CD14-positive monocyte (primary cell): ENCODE data around the gene ULK2. TPM values are rescaled to one million over a fixed set of nuclear protein-coding genes. Genes with fewer than 3 reads are reported as not detected.
A peak's percentile ranks its signal among the peaks of the same experiment; 100 is the strongest.

Experiments used
- DNase-seq, 3 donors: peaks; one replicate each; pipeline ENCODE4 v3.0.0-alpha.2; 2011 to 2022
- H2AFZ ChIP-seq: 2 replicates; pipeline ENCODE4 v1.6.0; 2012; ENCODE audit warnings: mild to moderate bottlenecking, low read depth, low read length, inconsistent platforms; ENCODE audit not compliant: insufficient read depth, poor library complexity, severe bottlenecking
- H3K27ac ChIP-seq, 2 donors: 1 replicate in 1 of 2; 2 replicates in 1 of 2; pipeline ENCODE4 v1.5.1; 2012 to 2013; ENCODE audit warnings: low read length in 2 of 2, control low read depth in 1 of 2, inconsistent platforms in 1 of 2, low read depth in 1 of 2, mild to moderate bottlenecking in 1 of 2
- H3K27me3 ChIP-seq, 2 donors: one replicate each; pipeline versions ENCODE4 v1.6.0 to v1.6.1; 2011 to 2013; ENCODE audit warnings: low read length in 2 of 2; ENCODE audit not compliant: control insufficient read depth in 2 of 2, insufficient read depth in 2 of 2
- H3K36me3 ChIP-seq, 2 donors: replicated peaks in 1 of 2; 1 replicate in 1 of 2; 2 replicates in 1 of 2; pipeline versions ENCODE4 v1.5.1 to v1.6.1; 2012 to 2013; ENCODE audit warnings: low read length in 2 of 2, control low read depth in 1 of 2, inconsistent platforms in 1 of 2, mild to moderate bottlenecking in 1 of 2; ENCODE audit not compliant: insufficient read depth in 2 of 2, control insufficient read depth in 1 of 2
- H3K4me1 ChIP-seq, 2 donors: 1 replicate in 1 of 2; 2 replicates in 1 of 2; pipeline versions ENCODE4 v1.5.1 to v1.6.1; 2012 to 2013; ENCODE audit warnings: low read length in 2 of 2, control low read depth in 1 of 2, inconsistent platforms in 1 of 2, mild to moderate bottlenecking in 1 of 2, moderate library complexity in 1 of 2; ENCODE audit not compliant: insufficient read depth in 2 of 2, control insufficient read depth in 1 of 2
- H3K4me2 ChIP-seq: replicated peaks from 2 replicates; pipeline ENCODE3; 2012; ENCODE audit warnings: low read length, moderate library complexity, mild to moderate bottlenecking; ENCODE audit not compliant: poor library complexity, severe bottlenecking; ENCODE audit errors: extremely low read depth
- H3K4me3 ChIP-seq, 3 experiments: fragments of 200-600 bp in 1 of 3; sonication (generic) in 1 of 3; replicated peaks in 1 of 3; 1 replicate in 2 of 3; 2 replicates in 1 of 3; pipeline ENCODE4 v1.5.1; 2011 to 2013; ENCODE audit warnings: low read length in 3 of 3, mild to moderate bottlenecking in 3 of 3, control low read depth in 2 of 3, low read depth in 2 of 3, inconsistent platforms in 1 of 3, moderate library complexity in 1 of 3
- H3K79me2 ChIP-seq: 2 replicates; pipeline ENCODE4 v1.6.0; 2012; ENCODE audit warnings: mild to moderate bottlenecking, control low read depth, inconsistent platforms, low read length, moderate library complexity; ENCODE audit not compliant: insufficient read depth
- H3K9ac ChIP-seq: 2 replicates; pipeline ENCODE4 v1.6.0; 2017; ENCODE audit warnings: low read length, mild to moderate bottlenecking; ENCODE audit not compliant: insufficient read depth, poor library complexity, severe bottlenecking
- H3K9me3 ChIP-seq, 2 donors: replicated peaks in 1 of 2; 1 replicate in 1 of 2; 2 replicates in 1 of 2; pipeline versions ENCODE4 v1.5.1 to v1.6.1; 2012 to 2013; ENCODE audit warnings: low read length in 2 of 2, control low read depth in 1 of 2; ENCODE audit not compliant: control insufficient read depth in 1 of 2, insufficient read depth in 1 of 2
- H4K20me1 ChIP-seq: 2 replicates; pipeline ENCODE4 v1.6.0; 2012; ENCODE audit warnings: mild to moderate bottlenecking, low read length, control low read depth, moderate library complexity; ENCODE audit not compliant: insufficient read depth
- H3K27ac Mint-ChIP-seq, 7 donors: one replicate each; pipeline ENCODE4 v1.8.0; 2020; ENCODE audit warnings: mild to moderate bottlenecking in 7 of 7, mixed read lengths in 7 of 7, moderate library complexity in 6 of 7, inconsistent platforms in 2 of 7
- H3K27me3 Mint-ChIP-seq, 3 donors: one replicate each; pipeline ENCODE4 v1.8.0; 2021 to 2022; ENCODE audit warnings: low read depth in 3 of 3, mild to moderate bottlenecking in 3 of 3, mixed read lengths in 3 of 3, moderate library complexity in 3 of 3, inconsistent platforms in 1 of 3
- H3K36me3 Mint-ChIP-seq, 2 donors: one replicate each; pipeline ENCODE4 v1.8.0; 2020; ENCODE audit warnings: mixed read lengths in 2 of 2, inconsistent platforms in 1 of 2, mild to moderate bottlenecking in 1 of 2
- H3K4me1 Mint-ChIP-seq: one replicate; pipeline ENCODE4 v1.8.0; 2020; ENCODE audit warnings: mild to moderate bottlenecking, mixed read lengths
- H3K4me3 Mint-ChIP-seq, 2 donors: one replicate each; pipeline ENCODE4 v1.8.0; 2020; ENCODE audit warnings: mild to moderate bottlenecking in 2 of 2, mixed read lengths in 2 of 2, moderate library complexity in 1 of 2
- H3K9me3 Mint-ChIP-seq, 7 donors: one replicate each; pipeline ENCODE4 v1.8.0; 2020 to 2022; ENCODE audit warnings: mixed read lengths in 7 of 7, mild to moderate bottlenecking in 6 of 7, moderate library complexity in 6 of 7, inconsistent platforms in 2 of 7
- WGBS: methylation state at CpG from one replicate; pipeline ENCODE4 v1.1.5; 2013; ENCODE audit warnings: missing lambda C conversion rate; ENCODE audit not compliant: insufficient coverage; 5-methylcytosine and 5-hydroxymethylcytosine counted together
- intact Hi-C, 2 donors: fragments of 100-400 bp; cut with micrococcal nuclease; formaldehyde crosslinking; loops; one replicate each; pipeline versions ENCODE4 v1.15.0 to v1.15.1; 2023
- polyA plus RNA-seq, 3 donors: library from polyadenylated mRNA; depleted of rRNA in 1 of 3; unstranded in 2 of 3; stranded (reverse) in 1 of 3; fragments of 300-500 nt in 2 of 3; fragments of >200 nt in 1 of 3; fragmentation: Illumina TruSeq in 2 of 3; gene quantifications; 1 replicate in 2 of 3; 2 replicates in 1 of 3; pipeline ENCODE4 v1.2.3, GENCODE V29; 2012 to 2021
- TF ChIP-seq, protein P1 (sequence below): fragments of 200-600 bp; IDR thresholded peaks from one replicate; pipeline ENCODE4 v1.8.0; 2022; ENCODE audit warnings: antibody characterized with exemption, mild to moderate bottlenecking

The ULK2 gene
- polyA plus RNA-seq, 3 donors: 8.5 to 27.2 (median 12.3) TPM

DNA sequence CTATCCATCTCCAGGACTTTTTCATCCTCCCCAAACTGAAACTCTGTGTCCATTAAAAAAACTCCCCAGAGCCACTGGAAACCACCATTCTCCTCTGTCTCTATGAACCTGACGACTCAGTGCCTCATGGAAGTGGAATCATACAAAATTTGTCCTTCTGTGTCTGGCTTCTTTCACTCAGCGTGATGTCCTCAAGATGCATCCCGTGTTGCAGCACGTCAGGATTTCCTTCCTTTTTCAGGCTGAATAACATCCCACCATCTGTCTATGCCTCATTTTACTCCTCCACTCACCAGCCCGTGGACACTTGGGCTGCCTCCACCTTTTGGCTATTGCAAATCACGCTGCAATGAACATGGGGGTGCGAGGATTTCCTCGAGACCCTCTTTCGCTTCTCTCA lies 107.0 kb downstream of the ULK2 start:
- Histone ChIP-seq H3K4me2 (no peak overlapping the region), H4K20me1 (no peaks in the 10 kb centered on the region), H3K79me2 (no peaks in the 10 kb centered on the region), H3K27me3 (no peaks in the 10 kb centered on the region), H3K9ac (no peak overlapping the region), H3K9me3 (no peaks in the 10 kb centered on the region), H3K4me3 (no peak overlapping the region), H3K27ac (no peak overlapping the region), H2AFZ (no peak overlapping the region), H3K36me3 (no peaks in the 10 kb centered on the region), H3K4me1 (no peaks in the 10 kb centered on the region)
- Mint-ChIP-seq H3K27ac (peak overlapping the region in 2 of 7 donors; percentile 9 to 44), H3K4me3 (no peak overlapping the region), H3K9me3 (peaks cover 0 to 5% (median 2%) of the 10 kb centered on the region in 7 donors), H3K27me3 (peaks cover 5 to 10% (median 6%) of the 10 kb centered on the region in 3 donors), H3K36me3 (no peaks in the 10 kb centered on the region), H3K4me1 (peaks cover 26% of the 10 kb centered on the region)
- 50% methylated on average over 9 of the region's 9 CpGs for WGBS
- TF ChIP-seq, protein P1, sequence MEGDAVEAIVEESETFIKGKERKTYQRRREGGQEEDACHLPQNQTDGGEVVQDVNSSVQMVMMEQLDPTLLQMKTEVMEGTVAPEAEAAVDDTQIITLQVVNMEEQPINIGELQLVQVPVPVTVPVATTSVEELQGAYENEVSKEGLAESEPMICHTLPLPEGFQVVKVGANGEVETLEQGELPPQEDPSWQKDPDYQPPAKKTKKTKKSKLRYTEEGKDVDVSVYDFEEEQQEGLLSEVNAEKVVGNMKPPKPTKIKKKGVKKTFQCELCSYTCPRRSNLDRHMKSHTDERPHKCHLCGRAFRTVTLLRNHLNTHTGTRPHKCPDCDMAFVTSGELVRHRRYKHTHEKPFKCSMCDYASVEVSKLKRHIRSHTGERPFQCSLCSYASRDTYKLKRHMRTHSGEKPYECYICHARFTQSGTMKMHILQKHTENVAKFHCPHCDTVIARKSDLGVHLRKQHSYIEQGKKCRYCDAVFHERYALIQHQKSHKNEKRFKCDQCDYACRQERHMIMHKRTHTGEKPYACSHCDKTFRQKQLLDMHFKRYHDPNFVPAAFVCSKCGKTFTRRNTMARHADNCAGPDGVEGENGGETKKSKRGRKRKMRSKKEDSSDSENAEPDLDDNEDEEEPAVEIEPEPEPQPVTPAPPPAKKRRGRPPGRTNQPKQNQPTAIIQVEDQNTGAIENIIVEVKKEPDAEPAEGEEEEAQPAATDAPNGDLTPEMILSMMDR: no peak
- intact Hi-C loops: loop anchor here (5.0 kb wide), 2 partner anchors 33 to 103 kb away; no protein-coding TSS in a partner anchor
- DNase-seq: peak; percentile 29 to 63 (median 39)

DNA sequence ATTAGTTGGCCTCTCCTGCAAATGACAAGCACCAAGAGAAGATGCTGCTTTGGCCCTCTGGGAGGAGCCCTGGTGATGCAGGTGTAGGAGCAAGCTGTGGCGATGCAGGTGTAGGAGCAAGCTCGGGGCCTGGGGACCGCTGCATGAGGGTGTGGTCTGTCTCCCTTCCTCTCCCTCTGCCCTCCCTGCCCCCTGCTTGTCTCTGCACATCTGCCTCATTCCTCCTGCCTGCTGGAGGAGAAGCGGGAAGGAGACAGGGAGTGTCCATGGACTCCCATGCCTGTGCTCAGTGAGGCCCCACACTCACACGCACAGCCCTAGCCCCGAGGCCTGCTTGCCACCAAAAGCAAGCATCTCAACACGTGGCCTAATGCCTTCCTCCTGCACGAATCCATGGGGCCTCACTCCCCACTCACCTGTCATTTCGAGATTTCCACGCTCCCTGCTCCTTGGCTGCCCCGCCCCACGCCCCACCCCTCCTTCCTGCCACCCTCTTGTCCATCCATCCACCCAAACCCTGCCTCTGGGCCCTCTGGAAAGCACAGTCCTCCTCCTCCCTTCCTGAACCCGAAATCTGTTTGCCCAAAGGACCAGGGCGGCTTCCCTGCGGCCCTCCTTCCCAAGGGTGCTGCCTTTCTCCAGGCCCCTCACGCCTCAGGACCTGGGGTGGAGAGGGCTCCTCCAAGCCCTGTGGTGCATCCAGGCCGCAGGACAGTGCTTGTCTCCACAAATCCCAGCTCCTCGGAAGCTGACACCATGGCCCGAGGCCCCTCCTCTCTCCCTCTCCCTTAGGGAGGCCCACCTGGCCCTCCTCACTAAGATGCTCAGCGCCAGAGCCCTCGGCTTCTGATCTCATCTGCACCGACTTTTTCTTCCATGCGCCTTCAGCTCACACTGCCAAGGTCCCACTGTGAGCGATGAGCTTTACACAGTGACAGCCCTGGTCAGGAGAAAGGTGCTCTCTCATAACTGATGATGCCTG lies 107.9 kb downstream of the ULK2 start:
- no peaks in the 10 kb centered on the region for H3K36me3 Mint-ChIP-seq
- H3K4me3 Mint-ChIP-seq: no peak overlapping the region
- H4K20me1 ChIP-seq: no peaks in the 10 kb centered on the region
- H2AFZ ChIP-seq: no peak overlapping the region
- H3K27me3 Mint-ChIP-seq: peaks cover 5 to 12% (median 6%) of the 10 kb centered on the region in 3 donors
- no peaks in the 10 kb centered on the region for H3K79me2 ChIP-seq
- H3K4me1 ChIP-seq: no peaks in the 10 kb centered on the region
- intact Hi-C loops: loop anchor here (5.0 to 10.0 kb wide), 3 partner anchors 33 to 105 kb away; no protein-coding TSS in a partner anchor
- no peaks in the 10 kb centered on the region for H3K36me3 ChIP-seq
- no peak overlapping the region for H3K4me2 ChIP-seq
- no peak overlapping the region for H3K27ac Mint-ChIP-seq
- DNase-seq: no peak
- H3K27me3 ChIP-seq: no peaks in the 10 kb centered on the region
- H3K9me3 Mint-ChIP-seq: peaks cover 0 to 5% (median 2%) of the 10 kb centered on the region in 7 donors
- 95% methylated on average over 15 of the region's 24 CpGs for WGBS
- H3K27ac ChIP-seq: no peak overlapping the region
- peaks cover 26% of the 10 kb centered on the region for H3K4me1 Mint-ChIP-seq
- no peak overlapping the region for H3K9ac ChIP-seq
- H3K4me3 ChIP-seq: no peak overlapping the region
- H3K9me3 ChIP-seq: no peaks in the 10 kb centered on the region
- TF ChIP-seq, protein P1: no peak
